Measurements from ENCODE around the gene WNT9A. TPM values are rescaled to one million over a fixed set of nuclear protein-coding genes. Genes with fewer than 3 reads are reported as not detected.

The WNT9A gene
- total RNA-seq, 1 donor from 2014 or later = 13.8 TPM

GRCh38 chr1:227893300-227893948 is 54.3 kb downstream of the WNT9A start:
- peaks cover 1% of the 10 kb centered on the region for H3K27me3 Mint-ChIP-seq (ENCODE audit: unreplicated experiment)
- no peak overlapping the region for H3K4me3 Mint-ChIP-seq (ENCODE audit: unreplicated experiment)
- H3K4me1 Mint-ChIP-seq (ENCODE audit: low read depth, unreplicated experiment) = no peaks in the 10 kb centered on the region
- DNase-seq = peak; percentile 13
- H3K9me3 Mint-ChIP-seq (ENCODE audit: unreplicated experiment) = peaks cover 2% of the 10 kb centered on the region
- H3K36me3 Mint-ChIP-seq (ENCODE audit: unreplicated experiment) = no peaks in the 10 kb centered on the region
- TF ChIP-seq CTCF (IDR thresholded peaks at IDR 0.05; ENCODE audit: partially characterized antibody, unreplicated experiment) = no peak
- no peak overlapping the region for H3K27ac Mint-ChIP-seq (ENCODE audit: unreplicated experiment)

- H3K27ac Mint-ChIP-seq (ENCODE audit: unreplicated experiment) = no peak overlapping the region
- H3K36me3 Mint-ChIP-seq (ENCODE audit: unreplicated experiment) = no peaks in the 10 kb centered on the region
- H3K27me3 Mint-ChIP-seq (ENCODE audit: unreplicated experiment) = peaks cover 1% of the 10 kb centered on the region
- H3K4me1 Mint-ChIP-seq (ENCODE audit: low read depth, unreplicated experiment) = no peaks in the 10 kb centered on the region
- DNase-seq = peak; percentile 17
- peaks cover 2% of the 10 kb centered on the region for H3K9me3 Mint-ChIP-seq (ENCODE audit: unreplicated experiment)
- no peak overlapping the region for H3K4me3 Mint-ChIP-seq (ENCODE audit: unreplicated experiment)
- TF ChIP-seq CTCF (IDR thresholded peaks at IDR 0.05; ENCODE audit: partially characterized antibody, unreplicated experiment) = no peak
Measured at GRCh38 chr1:227892489-227893299, 55.0 kb downstream of the WNT9A start.

DNA sequence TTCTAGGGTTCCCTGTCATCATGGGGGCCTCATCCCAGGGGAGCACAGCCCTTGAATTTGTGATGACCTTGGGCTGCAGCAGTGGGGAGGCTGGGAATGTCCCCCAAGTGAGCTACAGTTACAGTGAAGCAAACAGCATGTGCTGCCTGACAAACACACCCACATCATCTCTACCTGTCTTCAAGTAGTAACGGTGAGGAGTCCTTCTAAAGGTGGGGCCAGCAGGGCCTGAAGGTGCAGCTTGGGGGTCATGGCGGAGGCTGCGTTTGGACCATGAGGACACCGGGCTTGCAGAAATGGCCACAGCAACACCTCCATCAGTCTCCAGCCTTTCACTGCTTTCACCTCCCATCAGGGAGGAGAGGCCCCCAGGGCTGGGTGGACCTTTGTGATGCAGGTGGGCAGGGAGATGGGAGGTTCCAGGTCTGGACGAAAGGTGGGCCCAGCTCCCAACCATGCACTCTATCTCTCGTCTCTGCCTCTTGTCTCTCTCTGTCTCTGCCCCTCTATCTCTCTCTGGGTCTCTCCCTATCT is 55.7 kb downstream of the WNT9A start:
- Mint-ChIP-seq H3K27ac (ENCODE audit: unreplicated experiment) (no peak overlapping the region), H3K36me3 (ENCODE audit: unreplicated experiment) (no peaks in the 10 kb centered on the region), H3K27me3 (ENCODE audit: unreplicated experiment) (peaks cover 1% of the 10 kb centered on the region), H3K9me3 (ENCODE audit: unreplicated experiment) (peaks cover 2% of the 10 kb centered on the region), H3K4me1 (ENCODE audit: low read depth, unreplicated experiment) (no peaks in the 10 kb centered on the region), H3K4me3 (ENCODE audit: unreplicated experiment) (no peak overlapping the region)
- TF ChIP-seq CTCF (IDR thresholded peaks at IDR 0.05; ENCODE audit: partially characterized antibody, unreplicated experiment) = no peak
- DNase-seq = no peak

DNA sequence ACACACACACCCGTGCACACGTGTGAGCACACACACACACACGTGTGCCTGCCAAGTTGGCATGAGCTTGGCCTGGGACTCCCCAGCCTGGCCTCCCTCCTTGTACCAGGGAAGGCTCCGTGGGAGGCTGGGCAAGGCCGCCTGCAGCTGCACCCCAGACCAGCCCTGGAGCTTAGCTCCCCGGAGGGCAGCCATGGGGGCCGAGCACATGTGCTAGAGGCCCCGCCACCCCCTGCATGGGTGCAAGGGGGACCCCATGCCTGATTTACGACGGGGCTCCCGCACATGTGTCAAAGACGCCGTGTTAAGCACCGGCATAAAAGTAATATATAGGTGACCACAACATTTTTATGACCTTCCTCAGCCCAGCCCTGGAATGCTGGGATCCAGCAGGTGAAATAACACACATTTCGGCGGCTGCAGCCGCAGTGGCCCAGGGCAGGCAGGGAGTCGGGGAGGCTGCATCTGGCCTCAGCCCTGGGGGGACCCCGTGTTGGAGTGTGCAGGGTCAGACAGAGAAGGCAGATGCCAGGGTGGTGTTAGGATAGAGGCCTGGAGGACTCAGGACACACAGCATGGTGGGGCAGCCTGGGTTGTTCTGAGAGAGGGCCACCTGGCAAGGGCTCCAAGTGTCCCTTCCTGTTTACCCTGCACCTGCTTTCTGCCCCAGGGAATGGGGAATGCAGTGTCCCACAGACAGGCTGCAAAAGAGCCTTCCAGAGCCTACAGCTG is 56.3 kb downstream of the WNT9A start:
- H3K27me3 Mint-ChIP-seq (ENCODE audit: unreplicated experiment) = no peaks in the 10 kb centered on the region
- no peaks in the 10 kb centered on the region for H3K4me1 Mint-ChIP-seq (ENCODE audit: low read depth, unreplicated experiment)
- peaks cover 2% of the 10 kb centered on the region for H3K9me3 Mint-ChIP-seq (ENCODE audit: unreplicated experiment)
- H3K4me3 Mint-ChIP-seq (ENCODE audit: unreplicated experiment) = no peak overlapping the region
- peak; percentile 13 for DNase-seq
- no peak for TF ChIP-seq CTCF (IDR thresholded peaks at IDR 0.05; ENCODE audit: partially characterized antibody, unreplicated experiment)
- H3K36me3 Mint-ChIP-seq (ENCODE audit: unreplicated experiment) = no peaks in the 10 kb centered on the region
- H3K27ac Mint-ChIP-seq (ENCODE audit: unreplicated experiment) = no peak overlapping the region

Data from glutamatergic neuron (in vitro differentiated cells).